Activated CD4-positive, alpha-beta T cell treated with anti-CD3 and anti-CD28 coated beads, Interleukin-2, amount 50 U/mL, for 1 hour (primary cell): ENCODE measurements around the gene EYA3.

Experiments
- DNase-seq: peaks from one replicate; pipeline ENCODE4 v3.0.0-alpha.2; 2020

Gene EYA3

DNA sequence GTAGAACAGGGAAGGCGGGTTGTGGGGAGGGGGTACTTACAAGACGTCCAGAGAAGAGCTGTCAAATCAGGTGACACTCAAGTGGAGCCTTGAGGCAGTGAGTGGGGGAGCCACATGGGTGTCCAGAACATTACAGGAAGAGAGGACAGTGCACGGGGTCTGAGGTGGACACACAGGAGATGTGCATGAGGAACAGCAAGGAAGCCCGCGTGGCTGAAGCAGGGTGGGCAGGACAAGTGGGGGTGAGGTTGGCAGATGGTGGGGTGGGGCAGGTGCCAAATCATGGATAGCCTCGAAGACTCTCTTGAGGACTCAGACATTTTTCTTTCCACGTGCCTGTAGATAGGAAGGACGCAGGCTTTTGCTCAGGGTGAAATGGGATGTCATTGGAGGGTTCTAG, 152.7 kb downstream of the EYA3 start:
- DNase-seq = no peak

DNA sequence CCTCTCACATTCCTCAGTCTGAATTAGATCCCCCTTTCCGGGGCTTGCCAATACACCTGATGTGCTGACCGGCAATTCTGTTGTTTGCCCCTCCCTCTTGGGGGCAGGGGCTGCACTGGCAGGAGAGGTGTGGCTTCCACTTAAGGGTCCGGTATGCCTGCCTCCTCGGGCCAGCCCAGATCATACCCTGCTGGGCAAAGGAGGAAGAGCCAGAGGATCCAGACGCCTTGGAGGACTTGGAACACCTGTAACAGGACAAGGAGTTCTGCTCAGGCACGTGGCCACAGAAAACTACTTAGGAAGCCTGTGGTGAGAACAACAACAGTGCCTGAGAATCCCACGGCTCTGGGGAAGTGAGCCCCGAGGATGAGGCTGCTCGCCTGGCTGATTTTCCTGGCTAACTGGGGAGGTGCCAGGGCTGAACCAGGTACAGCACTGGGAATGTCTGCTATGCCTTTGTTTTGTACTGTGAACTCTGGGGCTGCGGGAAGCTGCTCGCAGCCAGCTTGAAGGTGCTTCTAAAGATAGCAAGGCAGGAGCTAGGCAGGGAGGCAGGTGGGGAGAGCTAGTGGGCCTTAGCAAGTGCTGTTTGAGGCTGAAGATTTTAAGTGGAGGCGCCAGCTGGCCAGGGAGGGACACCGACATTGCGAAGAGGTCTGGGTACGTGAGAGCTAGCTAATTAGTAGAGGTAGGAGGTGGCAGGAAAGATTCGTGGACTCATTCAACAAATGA, 153.4 kb downstream of the EYA3 start, which contains the start of gene SMPDL3B:
Gene SMPDL3B, plus strand, starts transcription at position 183 of the 732 bp plus-strand sequence. Its CDS starts 184 bp downstream, at position 367.
- DNase-seq = no peak

DNA sequence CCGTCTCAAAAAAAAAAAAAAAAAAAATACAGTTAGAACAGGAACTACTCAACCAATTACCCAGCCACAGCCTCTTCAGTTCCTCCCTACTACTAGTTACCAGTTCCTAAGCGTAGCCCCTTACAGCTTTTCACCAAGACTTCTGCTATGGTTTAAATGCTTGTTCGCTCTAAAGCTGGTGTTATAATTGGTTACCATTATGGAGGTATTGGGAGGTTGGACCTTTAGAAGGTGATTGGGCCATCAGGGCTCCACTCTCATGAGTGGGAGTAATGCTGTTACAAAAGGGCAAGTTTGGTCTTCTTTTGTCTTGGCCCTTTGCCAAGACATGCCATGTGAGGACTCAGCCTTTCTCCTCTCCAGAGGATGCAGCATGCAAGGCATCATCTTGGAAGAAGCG, 156.7 kb downstream of the EYA3 start:
- no peak for DNase-seq

DNA sequence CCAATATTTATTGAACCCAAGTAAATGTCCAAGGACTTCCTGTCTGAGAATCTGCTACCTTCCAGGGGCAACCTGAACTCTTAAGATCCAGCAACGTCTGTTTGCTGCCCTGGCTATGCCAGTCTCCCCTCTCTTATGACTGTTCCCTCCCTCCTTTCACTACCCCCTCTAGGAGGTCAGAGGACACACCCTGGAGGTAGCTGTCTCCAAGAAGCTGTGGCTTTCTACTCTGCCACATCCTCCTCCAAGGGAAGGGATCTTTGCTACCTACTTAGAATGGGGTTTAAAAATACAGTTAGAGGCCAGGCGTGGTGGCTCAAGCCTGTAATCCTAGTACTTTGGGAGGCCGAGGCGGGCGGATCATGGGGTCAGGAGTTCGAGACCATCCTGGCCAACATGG, 157.2 kb downstream of the EYA3 start:
- no peak for DNase-seq

DNA sequence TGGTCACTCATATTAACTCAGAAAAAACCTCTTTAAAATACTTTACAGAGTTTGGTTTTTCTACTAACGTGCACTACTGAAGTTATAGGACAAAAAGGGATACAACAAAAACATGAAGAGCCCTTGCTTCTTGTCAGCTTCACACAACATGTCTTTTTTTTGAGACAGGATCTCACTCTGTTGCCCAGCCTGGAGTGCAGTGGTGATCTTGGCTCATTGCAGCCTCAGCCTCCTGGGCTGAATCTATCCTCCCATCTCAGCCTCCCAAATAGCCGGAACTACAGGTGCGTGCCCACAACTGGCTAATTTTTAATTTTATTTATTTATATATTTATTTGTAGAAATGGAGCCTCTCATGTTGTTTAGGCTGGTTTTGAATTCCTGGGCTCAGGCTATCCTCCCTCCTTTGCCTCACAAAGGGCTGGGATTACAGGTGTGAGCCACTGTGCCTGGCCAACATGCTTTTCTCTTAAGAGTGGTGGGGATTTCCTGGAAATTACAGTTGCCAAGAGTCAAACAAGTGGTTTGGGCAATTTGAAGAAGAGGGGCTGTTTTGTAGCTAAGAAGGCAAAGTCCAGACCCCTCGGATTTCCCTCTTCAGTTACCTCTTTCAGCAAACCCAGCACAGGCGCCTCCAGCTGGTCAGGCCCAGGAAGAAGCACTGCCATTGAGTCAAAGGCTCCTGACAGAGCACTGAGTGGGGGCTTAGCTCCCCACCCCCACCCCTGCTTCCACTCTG, 160.0 kb downstream of the EYA3 start:
- DNase-seq = no peak

DNA sequence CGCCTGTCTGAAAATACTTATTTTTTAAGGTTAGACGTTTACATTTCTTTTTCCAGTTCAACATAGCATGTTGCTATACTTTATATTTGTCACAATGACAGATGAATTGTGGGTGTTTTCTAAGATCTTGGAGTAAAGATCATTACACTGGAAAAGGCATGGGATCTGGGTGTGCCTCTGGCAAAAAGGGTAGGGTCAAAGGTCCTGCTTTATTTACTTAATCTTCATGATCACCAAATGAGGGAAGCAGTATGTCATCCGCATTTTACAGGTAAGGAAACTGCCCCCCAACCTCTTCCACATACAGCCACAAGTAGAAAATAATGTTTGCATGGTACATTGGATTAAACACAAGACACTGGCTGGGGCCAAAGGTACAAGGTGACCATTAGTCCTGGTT, 166.1 kb downstream of the EYA3 start:
- DNase-seq = no peak
